Measurements from ENCODE around the gene CFAP210. TPM values are rescaled to one million over a fixed set of nuclear protein-coding genes. Genes with fewer than 3 reads are reported as not detected.

CFAP210 gene, protein sequence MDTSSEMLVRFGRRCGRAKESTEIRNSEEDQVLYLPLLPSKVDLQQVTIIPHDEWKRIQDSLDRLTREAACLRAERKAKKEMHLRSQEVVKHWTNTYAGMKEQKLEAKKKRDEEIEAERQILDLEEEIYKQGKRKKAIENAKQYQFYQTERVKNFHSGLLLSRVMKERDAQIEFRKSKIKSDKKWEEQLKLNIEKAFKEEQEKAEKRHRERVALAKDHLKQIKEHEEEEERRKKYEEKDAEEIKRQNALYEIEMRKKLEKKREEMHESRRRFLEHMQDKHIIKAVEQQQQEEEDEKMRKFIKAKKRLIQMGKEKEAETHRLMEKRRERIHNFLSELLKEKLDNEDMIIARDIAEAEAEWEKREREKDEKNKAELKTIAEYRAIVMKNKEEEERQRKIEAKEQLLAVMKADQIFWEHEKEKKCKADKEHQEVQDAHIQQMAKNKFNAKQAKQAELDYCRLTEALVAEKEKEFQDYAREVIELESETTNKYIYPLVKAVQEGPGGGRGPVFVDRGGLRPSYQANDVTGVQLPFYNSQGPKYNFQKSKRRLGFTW
- 0.30 to 0.44 TPM (median 0.33 TPM) in 5 replicates for total RNA-seq (2022; extraction: Qiagen RNA extraction)

GRCh38 chr2:169694113-169694893 lies at the start of gene CFAP210, which contains the start of gene PHOSPHO2:
Gene CFAP210 (minus strand): TSS chr2:169694405. CDS start chr2:169694327, 78 bp downstream.
Gene PHOSPHO2 (plus strand): TSS chr2:169694469. CDS start chr2:169700972, 6,503 bp downstream.

Other genes starting within 250 kb of the CFAP210 start
- gene BBS5, start 214.9 kb downstream of the CFAP210 start, total RNA-seq (2022; extraction: Qiagen RNA extraction): 4.9 to 5.8 TPM (median 5.4 TPM) in 5 replicates
- gene KLHL41, start 184.7 kb downstream of the CFAP210 start, total RNA-seq (2022; extraction: Qiagen RNA extraction): 0.13 to 0.31 TPM (median 0.18 TPM) in 5 replicates
- 20.4 to 24.1 TPM (median 20.9 TPM) in 5 replicates for gene FASTKD1, start 120.5 kb downstream of the CFAP210 start, total RNA-seq (2022; extraction: Qiagen RNA extraction)
- 29.2 to 54.8 TPM (median 37.4 TPM) in 5 replicates for gene PPIG, start 110.1 kb downstream of the CFAP210 start, total RNA-seq (2022; extraction: Qiagen RNA extraction)
- 1.7 to 3.8 TPM (median 3.0 TPM) in 5 replicates for gene PHOSPHO2, start 64 bp upstream of the CFAP210 start, total RNA-seq (2022; extraction: Qiagen RNA extraction)
- gene KLHL23, start 39.4 kb upstream of the CFAP210 start, total RNA-seq (2022; extraction: Qiagen RNA extraction): 4.3 to 10.7 TPM (median 7.2 TPM) in 5 replicates
- 123 to 175 TPM (median 135 TPM) in 5 replicates for gene SSB, start 104.5 kb upstream of the CFAP210 start, total RNA-seq (2022; extraction: Qiagen RNA extraction)
- gene METTL5, start 130.5 kb upstream of the CFAP210 start, total RNA-seq (2022; extraction: Qiagen RNA extraction): 67.1 to 80.3 TPM (median 72.5 TPM) in 5 replicates
- gene UBR3, start 133.0 kb upstream of the CFAP210 start, total RNA-seq (2022; extraction: Qiagen RNA extraction): 8.0 to 11.8 TPM (median 9.3 TPM) in 5 replicates

All from A549 treated with Hydrocortisone at 1 μM for 4 hours (cell line).